HG03521 (cell line): ENCODE data around the gene TSSK2.

Experiments
- ATAC-seq: cut with Tn5 transposase; IDR thresholded peaks from one replicate; pipeline ENCODE4 v1.9.1; 2021; ENCODE audit warnings: mild to moderate bottlenecking, moderate library complexity; ENCODE audit not compliant: unreplicated experiment

TSSK2 gene

DNA sequence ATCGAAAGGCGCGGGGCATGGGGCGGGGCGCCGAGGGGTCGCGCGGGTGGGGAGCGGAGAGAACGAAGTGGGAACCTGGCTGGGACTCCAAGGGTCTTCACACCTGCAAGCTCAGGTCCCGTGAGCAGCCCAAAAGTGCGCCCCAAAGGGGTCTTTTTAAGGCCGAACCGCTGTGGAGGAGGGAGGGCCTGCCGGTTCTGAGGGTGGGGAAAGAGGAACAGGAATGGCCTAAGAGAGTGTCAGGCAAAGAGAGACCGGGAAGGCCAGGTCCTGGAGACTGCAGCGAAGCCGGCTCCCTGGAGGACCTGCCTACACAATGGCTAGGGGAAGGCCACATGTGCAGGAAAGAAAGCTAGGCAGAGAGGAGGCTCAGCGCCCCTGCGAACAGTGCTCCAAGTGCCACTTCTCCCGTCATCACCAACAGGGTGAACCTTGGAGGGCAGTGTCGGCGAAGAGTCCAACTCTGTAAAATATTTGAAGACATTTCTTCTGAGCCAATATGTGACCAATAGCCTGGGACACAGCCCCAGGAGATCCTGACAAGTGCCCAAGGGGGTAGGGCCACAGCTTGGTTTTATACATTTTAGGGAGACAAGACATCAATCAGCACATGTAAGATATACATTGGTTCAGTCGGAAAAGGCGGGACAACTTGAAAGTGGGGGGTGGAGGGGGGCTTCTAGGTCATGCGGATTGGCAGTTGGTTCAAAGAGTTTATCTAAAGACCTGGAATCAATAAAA, 8.2 kb upstream of the TSSK2 start:
- no peak for ATAC-seq

DNA sequence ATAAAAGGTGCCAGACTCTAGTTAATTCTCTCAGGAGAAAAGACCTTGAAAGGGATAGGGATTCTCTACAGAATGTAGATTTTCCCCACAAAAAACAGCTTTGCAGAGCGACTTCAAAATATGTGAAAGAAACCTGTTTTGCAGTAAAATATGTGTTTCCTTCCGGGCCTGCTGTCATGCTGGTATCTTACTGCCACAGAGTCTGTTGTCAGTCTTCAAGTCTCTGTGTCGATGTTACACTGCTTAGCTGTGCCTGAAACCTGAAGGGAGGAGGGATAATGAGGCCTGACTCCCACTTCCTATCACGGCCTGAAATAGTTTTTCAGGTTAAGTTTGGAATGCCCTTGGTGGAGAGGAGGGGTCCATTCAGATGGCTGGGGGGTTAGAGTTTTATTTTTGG, 7.2 kb upstream of the TSSK2 start:
- ATAC-seq: no peak

DNA sequence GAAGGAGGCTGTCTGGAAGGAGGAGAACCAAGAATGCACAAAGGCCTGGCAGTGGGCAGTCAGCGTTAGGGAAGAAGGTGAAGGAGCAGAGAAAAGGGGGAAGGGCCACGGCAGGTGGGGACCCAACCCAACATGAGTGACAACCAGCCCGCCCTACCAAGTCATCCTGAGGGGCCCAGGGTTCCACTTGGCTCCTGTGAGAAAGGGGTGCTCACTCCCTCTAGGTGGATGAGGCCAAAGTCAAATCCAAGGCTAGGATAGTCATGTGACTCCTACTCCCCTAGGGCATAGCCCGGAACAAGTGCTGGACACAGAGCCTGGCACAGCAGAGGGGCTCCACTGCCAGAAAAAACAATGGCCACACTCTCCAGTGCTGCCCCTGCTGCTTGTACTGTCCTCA, 6.7 kb upstream of the TSSK2 start:
- no peak for ATAC-seq

DNA sequence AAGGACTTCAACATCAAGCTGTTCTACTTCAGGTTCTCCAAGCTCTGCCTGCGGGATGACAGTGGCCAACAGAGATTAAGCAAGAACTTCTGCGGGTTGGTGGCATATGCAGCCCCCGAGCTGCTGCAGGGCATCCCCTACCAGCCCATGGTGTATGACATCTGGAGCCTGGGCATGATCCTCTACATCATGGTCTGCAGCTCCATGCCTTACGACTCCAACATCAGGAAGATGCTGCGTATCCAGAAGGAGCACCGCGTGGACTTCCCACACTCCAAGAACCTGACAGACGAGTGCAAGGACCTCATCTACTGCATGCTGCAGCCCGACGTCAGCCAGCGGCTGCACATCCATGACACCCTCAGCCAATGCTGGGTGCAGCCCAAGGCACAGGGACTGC, 6.1 kb upstream of the TSSK2 start:
- no peak for ATAC-seq

DNA sequence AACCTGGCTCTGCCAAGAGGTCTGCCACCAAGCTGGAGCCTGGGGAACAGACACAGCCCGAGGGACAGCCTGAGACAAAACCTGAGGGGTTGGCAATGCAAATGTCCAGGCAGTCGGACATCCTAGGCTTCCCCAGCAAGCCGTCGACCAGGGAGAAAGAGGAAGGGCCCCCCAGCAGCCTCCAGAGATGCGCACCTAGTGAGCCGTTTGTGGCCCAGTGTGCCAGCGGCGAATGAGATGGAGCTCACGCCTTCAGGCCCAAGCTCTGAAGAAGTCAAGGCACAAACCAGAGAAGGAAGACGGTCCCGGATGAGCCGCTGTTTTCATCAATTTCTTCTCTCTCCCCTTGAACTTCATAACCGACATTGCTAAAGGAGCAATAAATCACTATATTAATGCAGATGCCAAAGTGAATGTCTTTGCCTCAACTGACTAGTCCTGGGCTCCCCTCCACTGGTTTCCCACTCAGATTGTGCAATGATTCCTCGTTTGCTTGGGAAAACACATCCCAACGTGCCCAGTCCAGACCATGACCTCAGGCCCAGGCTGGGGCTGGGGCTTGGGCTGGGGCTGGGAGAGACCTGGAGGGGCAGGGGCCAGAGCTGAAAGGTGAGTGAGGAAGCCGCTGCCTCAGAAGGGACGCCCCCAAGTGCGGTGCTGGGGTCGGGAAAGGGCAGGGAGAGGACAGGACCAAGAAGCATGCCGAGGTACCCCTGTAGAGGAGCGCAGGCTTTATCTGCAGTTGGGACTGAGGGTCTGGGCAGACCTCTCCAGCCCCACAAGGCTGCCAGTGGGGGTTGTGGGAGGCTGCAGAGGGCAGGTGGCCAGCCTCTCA, 5.4 kb upstream of the TSSK2 start:
- ATAC-seq: no peak

DNA sequence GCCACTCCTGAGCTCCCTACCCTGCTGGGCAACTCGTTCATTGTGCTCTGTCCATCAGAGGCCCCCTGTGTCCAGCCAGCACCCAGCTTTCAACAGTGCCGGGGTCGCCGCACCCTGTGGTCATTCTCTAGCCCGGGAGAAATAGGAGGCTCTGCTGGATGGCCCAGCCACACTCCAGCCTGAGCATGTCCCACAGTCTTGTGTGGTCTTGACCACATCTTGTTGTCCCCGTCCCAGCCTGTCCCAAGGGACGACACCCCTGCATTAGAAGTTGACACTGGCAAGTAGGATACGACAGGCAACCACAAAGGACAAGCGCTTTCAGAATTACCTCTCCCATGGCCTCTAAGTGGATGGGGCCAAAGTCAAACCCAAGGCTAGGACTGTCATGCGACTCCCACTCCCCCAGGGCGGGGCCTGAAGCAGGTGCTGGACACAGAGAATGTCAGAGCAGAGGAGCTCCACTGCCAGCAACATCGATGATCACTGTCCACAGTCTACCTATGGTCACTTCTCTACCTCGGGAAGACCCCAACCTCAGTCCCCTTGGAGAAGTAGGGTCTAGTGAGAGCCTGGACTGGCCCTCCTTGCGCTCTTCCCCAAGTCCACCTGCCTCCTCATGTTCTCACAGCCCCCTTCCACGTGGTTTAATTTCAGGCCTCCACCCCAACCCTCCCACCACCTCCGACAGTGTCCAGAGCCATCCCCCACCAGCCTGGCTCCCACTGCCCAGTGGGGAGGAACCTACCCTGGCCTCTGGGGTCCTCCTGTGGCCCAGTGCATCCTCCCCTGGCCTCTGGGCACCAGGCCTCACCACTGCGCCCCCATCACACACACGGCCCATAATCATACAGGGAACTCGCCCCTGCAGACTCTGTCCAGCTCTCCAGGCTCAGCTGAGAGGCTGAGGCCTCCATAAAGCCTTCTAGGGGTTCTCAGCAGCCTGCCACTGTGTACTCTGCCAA, 4.5 kb upstream of the TSSK2 start:
- no peak for ATAC-seq

DNA sequence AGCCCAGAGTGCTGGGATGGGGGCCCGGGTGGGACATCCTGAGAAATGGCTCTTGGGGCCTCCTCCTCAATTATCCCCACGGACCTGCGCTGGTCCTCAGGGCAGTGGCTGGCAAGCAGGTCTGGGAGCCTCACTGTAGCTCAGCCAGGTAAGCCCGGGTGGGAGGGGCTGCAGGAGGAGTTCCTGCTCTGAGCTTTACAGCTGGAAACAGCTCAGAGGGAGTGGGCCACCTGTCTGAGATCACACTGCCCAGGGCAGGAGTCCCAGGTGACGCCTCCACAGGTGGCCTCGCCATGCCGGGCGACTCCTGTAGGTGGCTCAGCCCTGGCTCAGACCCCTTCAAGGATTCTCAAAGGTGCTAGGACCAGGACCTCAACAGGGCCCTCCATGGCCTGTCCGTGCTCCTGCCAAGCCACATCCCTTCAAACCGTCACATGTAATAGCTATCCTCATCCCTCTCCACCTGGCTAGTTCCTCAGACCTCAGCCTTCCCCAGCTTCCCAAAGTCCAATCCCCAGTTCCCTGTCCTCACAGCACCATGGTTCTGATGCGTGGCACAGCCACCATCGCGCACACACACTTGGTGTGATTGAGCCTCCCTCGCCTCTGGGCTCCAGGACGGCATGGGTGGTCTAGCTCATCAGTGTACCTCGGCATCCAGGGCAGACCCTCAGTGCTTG, 3.6 kb upstream of the TSSK2 start:
- no peak for ATAC-seq

DNA sequence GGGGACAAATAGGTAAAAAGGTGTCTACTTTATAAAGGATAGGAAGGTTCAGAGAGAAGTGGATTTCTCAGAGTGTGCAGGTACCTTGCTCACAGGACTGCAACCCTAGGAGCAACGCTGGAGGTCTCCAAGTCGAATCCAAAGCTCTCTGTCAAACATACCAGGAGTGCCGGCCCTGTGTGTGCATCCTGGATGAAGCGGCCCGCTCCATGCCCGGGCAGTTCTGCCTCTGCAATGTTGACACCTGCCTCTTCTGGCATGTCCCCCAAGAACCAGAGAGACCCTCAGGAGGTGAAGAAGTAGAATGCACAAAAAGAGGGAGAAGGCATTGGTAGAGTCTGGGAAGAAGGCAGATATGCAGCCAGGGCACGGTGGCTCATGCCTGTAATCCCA, 3.1 kb upstream of the TSSK2 start:
- ATAC-seq: no peak

DNA sequence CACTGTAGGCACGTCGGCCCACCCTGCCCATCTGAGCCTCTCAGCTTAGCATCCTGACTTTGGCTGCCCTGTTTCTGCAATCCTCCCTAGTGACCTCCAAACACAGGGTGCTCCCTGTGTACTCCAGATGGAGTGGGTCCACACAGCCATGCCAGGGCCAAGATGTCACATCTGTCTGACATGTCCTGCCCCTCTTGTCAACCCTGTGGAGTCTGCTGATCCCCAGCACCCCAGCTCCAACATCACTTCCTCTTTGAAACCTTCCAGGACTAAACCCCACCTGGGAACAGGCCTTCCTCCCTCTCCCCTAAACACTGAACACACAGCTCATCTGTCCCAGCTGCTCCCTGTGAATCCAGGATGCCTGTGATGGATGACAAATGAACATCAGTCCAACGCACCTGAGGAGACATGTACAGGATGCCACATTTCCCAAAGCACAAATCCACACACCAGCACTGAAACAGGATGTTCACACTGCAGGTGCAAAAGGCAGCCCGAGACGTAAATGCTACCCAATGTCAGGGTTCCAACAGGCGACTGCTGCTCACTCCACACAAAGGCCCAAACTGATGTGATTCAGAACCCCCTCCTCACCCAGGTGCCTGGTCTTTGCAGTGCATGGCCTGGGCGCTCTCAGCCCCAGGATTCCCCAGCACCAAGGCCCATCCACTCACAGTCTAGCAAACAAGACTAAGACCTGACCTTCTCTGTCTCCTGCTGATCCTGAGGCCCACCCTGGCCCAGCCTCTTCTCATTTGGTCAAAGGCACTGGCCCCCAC, 2.0 kb upstream of the TSSK2 start:
- ATAC-seq: no peak

DNA sequence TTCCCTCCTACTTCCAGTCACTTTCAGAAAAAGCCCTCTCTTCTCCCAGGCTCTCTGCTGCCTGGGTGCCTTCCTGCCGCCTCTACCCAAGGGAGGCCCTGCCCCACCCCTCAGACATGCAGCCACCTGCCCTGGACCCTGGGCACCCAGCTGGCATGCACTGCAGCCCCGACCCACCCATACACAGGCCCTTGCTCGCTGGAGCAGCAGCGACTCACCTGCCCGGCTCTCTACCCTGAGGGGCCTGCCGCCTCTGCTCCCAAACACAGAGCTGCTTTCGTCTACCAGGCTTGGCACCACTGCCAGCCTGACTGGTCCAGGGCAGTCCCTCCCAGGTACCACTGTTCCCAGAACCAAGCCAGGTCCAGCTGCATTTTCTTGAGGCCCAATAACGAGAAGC, 1.2 kb upstream of the TSSK2 start:
- no peak for ATAC-seq

DNA sequence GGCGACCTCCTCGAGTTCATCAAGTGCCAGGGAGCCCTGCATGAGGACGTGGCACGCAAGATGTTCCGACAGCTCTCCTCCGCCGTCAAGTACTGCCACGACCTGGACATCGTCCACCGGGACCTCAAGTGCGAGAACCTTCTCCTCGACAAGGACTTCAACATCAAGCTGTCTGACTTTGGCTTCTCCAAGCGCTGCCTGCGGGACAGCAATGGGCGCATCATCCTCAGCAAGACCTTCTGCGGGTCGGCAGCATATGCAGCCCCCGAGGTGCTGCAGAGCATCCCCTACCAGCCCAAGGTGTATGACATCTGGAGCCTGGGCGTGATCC, 542 bp downstream of the TSSK2 start:
- ATAC-seq: no peak

DNA sequence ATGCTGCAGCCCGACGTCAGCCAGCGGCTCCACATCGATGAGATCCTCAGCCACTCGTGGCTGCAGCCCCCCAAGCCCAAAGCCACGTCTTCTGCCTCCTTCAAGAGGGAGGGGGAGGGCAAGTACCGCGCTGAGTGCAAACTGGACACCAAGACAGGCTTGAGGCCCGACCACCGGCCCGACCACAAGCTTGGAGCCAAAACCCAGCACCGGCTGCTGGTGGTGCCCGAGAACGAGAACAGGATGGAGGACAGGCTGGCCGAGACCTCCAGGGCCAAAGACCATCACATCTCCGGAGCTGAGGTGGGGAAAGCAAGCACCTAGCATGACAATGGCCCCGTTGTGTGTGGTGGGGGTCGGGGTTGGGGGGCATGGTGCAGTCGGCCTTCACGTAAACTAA, 1.0 kb downstream of the TSSK2 start:
- no peak for ATAC-seq

DNA sequence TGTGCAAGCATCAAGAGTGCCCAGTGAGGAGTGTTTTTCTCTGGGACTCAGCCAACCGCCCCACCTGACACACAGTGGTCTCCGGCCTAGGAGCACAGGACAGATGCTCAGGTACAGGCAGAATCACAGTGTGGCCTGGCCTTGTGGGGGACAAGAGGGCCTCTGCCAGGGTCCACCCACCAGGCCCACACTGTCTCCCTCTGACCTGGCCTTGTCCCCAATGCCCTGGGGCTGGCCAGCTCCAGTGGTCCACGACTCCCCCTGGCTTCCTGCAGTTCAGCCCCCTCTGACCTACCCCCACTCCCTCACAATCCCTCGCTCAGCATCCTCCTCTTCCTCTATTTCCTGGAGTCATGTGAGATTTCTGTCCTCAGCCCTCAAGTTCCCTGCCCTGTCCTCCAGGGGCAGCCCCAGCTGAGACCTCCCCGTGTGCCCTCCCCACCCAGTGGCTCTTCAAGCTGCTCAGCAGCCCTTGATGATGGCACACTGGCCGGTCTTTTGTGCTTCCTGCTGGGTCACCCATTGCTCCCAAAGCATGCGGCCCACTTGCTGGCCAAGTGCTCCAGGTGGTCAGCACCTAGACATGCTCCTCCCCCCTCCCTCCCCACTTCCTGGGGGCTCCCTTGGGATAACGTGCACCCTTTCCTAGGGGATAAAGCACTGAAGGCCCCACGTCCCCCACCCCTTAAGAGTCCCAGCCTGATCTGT, 1.7 kb downstream of the TSSK2 start:
- no peak for ATAC-seq

DNA sequence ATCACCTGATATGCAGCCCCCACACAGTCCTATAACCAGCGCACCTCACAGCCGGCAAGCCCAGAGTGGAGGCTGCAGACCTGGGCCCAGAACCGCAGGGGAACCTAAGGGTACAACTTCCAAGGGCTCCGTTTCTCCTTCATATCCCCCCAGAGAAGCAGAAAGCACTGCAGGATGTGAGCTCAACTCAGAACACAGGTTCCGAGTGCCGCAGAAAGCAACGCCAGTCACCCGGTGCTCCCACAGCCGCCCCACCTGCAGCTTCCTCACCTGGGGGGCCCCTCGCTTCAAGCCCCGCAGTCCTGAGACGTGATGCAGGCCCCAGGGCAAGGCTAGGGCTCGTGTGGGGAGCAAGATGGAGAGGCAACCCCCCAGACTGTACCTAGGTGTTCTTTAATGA, 2.5 kb downstream of the TSSK2 start:
- no peak for ATAC-seq

DNA sequence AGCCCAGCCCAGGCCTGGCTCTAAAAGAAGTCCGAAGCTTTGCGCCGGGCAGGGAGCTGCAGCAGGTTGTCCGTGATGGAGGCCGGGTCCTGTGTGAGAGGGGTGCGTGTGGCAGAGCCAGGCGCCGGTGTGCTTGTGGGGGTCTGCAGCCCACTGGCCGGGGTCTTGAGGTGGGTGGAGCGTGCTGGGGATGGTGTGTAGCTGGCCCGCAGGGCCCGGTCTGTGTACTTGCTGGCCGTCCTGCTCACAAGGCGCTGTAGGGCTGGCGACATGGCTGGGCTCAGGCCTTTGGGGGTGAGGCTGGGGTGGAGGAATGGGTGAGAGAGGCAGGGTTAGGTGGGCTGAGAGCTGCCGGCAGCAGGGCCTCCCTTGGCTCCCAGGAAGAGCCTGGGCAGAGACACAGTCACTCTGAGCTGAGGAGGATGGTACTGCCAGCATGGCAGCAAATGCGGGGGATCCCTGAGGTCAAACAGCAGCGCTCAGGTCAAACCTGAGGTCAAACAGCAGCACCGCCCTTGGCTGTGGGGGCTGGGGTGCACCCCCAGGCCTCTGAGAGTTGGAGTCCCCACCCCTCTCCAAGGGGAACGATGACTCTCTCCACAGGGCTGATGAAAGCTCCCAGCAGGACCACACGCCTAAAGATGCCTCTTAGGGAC, 3.2 kb downstream of the TSSK2 start:
- no peak for ATAC-seq

DNA sequence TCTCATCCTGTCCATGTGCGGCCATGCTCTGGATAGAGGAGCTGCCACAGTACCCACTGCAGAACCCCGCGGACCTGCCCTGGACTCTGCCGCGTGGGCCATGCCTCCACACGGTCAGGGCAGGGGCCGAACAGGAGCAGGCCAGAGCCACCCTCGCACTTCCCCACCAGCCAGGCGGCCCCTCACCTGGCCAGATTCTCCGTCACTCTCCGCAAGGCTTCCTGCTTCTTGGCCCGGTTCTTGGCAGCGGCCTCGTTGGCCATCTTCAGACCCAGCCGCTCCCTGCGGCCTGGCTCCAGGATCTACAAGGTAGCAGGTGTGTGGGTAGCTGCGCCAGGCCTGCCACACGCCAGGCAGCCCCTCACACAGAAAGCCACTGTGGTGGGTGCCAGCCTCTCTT, 3.8 kb downstream of the TSSK2 start:
- ATAC-seq: no peak

DNA sequence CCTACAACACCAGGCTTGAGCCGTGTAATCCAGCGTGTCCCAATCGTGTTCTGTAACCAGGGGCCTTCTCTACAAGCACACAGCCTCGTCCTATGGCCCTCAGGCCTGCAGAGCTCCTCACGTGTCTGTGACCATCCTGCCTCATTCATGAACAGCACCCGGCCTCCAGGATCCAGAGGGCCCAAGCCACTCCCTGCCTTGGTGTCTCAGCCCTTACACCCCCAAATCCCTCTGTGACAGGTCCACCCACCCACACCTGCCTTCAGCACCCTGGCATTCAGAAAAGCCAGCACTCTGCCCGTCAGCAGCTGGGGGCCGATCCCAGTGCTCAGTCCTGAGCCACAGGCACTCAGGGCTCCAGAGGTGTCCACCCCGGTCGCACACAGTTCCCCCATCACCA, 5.8 kb downstream of the TSSK2 start:
- ATAC-seq: no peak

DNA sequence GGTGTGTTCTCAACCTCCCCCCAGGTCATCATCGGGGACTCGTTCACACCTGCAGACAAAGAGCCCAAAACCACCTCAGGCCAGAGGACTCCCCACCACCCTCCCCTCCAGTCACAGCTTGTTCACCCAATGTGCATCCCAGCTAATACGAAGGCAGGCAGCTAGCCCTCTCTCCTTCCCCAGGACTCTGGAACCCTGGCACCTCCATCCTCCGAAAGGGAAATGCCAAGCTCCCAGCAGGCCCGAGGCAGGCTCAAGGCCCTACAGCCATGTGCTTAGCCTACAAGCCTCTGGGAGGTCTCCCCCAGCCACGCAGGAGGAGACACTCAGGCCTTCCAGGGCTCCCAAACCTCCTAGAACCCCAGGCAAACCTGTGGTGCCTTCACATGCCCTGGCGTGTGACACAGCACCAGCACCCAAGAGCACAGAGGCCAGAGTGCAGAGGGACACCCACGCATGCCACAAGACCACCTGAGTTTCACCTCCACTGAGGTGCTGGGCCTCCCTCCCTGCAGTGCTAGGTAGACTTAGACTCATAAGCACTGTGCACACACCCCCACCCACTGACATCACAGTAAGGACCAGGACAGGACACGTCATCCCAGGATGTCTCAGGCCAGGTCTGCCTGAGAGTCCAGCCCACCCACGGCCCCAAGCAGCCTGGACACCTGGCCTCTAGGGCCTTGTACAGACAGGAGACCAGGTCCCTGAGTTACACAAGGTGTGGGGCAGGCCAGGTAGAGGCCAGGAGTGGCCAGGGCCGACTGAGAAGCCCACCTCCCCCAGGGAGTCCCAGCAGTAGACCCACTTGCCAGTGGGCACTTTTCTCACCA, 6.5 kb downstream of the TSSK2 start:
- ATAC-seq: no peak
